GM12873 (cell line): ENCODE results near the gene CPEB3.

Source experiments
- TF ChIP-seq, protein P1 (sequence below): IDR thresholded peaks from 2 replicates; pipeline ENCODE4 v1.5.1; 2012; ENCODE audit warnings: low read depth, mild to moderate bottlenecking, moderate library complexity, low read length, control low read depth; ENCODE audit not compliant: insufficient read depth; ENCODE audit errors: missing control alignments

The CPEB3 gene

GRCh38 chr10:92131275-92131820 is 159.5 kb downstream of the CPEB3 start:
- TF ChIP-seq, protein P1, sequence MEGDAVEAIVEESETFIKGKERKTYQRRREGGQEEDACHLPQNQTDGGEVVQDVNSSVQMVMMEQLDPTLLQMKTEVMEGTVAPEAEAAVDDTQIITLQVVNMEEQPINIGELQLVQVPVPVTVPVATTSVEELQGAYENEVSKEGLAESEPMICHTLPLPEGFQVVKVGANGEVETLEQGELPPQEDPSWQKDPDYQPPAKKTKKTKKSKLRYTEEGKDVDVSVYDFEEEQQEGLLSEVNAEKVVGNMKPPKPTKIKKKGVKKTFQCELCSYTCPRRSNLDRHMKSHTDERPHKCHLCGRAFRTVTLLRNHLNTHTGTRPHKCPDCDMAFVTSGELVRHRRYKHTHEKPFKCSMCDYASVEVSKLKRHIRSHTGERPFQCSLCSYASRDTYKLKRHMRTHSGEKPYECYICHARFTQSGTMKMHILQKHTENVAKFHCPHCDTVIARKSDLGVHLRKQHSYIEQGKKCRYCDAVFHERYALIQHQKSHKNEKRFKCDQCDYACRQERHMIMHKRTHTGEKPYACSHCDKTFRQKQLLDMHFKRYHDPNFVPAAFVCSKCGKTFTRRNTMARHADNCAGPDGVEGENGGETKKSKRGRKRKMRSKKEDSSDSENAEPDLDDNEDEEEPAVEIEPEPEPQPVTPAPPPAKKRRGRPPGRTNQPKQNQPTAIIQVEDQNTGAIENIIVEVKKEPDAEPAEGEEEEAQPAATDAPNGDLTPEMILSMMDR = no peak

GRCh38 chr10:92130622-92131274 is 160.1 kb downstream of the CPEB3 start:
- TF ChIP-seq, protein P1 = no peak

DNA sequence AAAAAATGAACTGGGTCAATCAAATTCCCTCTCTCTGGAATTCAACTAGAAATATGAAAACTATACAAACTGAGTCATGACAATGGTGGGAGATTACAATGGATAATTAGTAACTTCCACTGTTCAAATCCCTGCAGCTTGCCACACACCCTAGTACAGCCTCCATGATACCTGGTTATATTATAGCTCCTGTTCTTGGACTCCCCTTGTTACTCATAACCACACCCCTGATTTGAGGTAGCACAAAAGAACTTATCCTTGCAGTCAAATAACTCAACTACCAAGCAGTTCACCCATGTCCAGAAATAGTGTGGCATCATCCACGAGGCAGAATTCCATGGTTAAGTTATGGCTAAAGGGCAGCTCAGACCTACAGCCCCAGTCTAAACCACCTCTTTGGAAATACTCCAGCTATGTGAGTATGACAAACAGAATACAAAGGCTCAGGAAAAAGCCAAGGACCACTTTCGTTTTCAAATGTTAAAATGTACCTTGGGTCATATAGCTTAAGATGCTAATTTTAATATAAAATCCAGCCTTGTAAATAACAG is 164.7 kb downstream of the CPEB3 start:
- TF ChIP-seq, protein P1 = no peak

DNA sequence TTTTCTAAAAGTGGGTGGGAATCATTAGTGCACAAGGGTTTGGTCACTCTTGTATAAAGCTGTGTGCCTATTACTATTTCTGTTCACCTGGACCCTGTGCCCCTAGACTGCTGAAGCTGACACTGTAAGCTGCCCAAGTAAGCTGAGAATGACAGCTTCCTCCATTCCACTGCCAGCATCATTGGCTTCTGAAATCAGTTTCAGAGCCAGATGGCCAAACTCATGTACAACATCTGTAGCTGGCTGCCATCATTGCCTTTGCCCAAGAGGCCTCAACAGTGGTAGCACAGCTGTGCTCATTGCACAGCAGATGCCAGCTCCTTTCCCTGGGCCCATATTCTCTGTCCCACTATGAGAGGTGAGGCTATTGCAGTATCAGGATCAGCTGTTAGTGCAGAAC is 165.7 kb downstream of the CPEB3 start:
- TF ChIP-seq, protein P1 = no peak

DNA sequence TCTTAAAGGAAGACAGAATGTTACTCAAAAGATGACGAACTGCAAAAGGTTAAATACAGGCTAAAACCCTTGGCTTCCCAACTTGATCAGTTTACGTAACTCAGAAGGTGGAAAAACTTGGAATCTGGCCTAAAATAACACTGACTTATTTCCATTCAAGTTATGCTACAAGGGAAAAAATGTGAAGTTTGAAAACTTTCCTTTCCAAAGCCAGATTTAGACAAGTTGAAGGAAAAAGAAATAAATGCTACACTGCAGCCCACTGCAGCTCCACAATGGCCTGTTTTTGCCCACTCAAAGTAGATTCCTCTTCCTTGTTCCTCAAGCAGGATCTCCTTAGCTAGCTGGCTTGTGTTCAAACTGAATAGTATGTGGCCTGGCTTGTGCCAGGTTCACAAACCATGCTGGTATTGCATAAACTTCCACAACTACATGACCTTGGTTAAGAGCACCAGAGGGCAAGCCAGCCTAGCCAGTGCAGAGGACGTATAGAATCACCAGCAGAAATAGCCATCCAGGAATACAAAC is 166.2 kb downstream of the CPEB3 start:
- TF ChIP-seq, protein P1 = no peak

GRCh38 chr10:92124020-92124419 is 166.9 kb downstream of the CPEB3 start:
- TF ChIP-seq, protein P1 = no peak

- TF ChIP-seq, protein P1 = no peak
These were observed 167.9 kb downstream of the CPEB3 start for GRCh38 chr10:92122941-92123450.
